WTC11 (cell line): ENCODE data around the gene ABCB4. TPM values are rescaled to one million over a fixed set of nuclear protein-coding genes. Genes with fewer than 3 reads are reported as not detected.

ENCODE experiments used
- ATAC-seq: fragments of 200-7000 bp; cut with Tn5 transposase; 2 replicates; pipeline ENCODE4 v1.10.0; 2021; ENCODE audit warnings: mild to moderate bottlenecking, moderate library complexity
- Bru-seq: library from RNA; stranded (reverse); fragments of 400-500 nt; gene quantifications from one replicate; lab custom pipeline; 2021; lab: Mats Ljungman, UMichigan
- CTCF ChIA-PET: fragments of 300-600 bp; sonication (Branson Sonifier 250); formaldehyde crosslinking; loops from one replicate; lab custom pipeline; 2021; ENCODE audit warnings: antibody characterized with exemption; lab: Charles Lee
- POLR2A ChIA-PET: fragments of 350-600 bp; sonication (Branson Sonifier 250); formaldehyde crosslinking; loops from one replicate; lab custom pipeline; 2021; ENCODE audit warnings: antibody characterized with exemption; lab: Charles Lee
- DNase-seq: peaks from one replicate; pipeline ENCODE4 v3.0.0; 2021; ENCODE audit warnings: low spot score
- H3K27ac Mint-ChIP-seq: 2 replicates; pipeline ENCODE4 v1.8.0; 2021; ENCODE audit warnings: mixed read lengths
- H3K27me3 Mint-ChIP-seq: 2 replicates; pipeline ENCODE4 v1.8.0; 2021; ENCODE audit warnings: low read depth, mild to moderate bottlenecking, moderate library complexity, mixed read lengths
- H3K36me3 Mint-ChIP-seq: 2 replicates; pipeline ENCODE4 v1.8.0; 2021; ENCODE audit warnings: mixed read lengths
- H3K4me1 Mint-ChIP-seq: 2 replicates; pipeline ENCODE4 v1.8.0; 2022; ENCODE audit warnings: mixed read lengths
- H3K4me3 Mint-ChIP-seq: 2 replicates; pipeline ENCODE4 v1.8.0; 2021; ENCODE audit warnings: mild to moderate bottlenecking, moderate library complexity, mixed read lengths
- H3K9me3 Mint-ChIP-seq: 2 replicates; pipeline ENCODE4 v1.8.0; 2021; ENCODE audit warnings: mixed read lengths
- AR ChIP-seq: fragments of 250-450 bp; sonication (Bioruptor Pico); IDR thresholded peaks from 2 replicates; pipeline ENCODE4 v1.9.0; 2021; ENCODE audit warnings: mild to moderate bottlenecking
- CREM ChIP-seq: sonication (generic); formaldehyde crosslinking; IDR thresholded peaks from 2 replicates; pipeline ENCODE4 v1.8.1; 2022; ENCODE audit warnings: mild to moderate bottlenecking, missing genetic modification reagents, moderate library complexity
- ELF4 ChIP-seq: sonication (generic); formaldehyde crosslinking; IDR thresholded peaks from 2 replicates; pipeline ENCODE4 v1.8.1; 2022; ENCODE audit warnings: low read depth, mild to moderate bottlenecking, moderate library complexity, missing genetic modification reagents
- KAT7 ChIP-seq: sonication (generic); formaldehyde crosslinking; IDR thresholded peaks from 2 replicates; pipeline ENCODE4 v1.8.1; 2023; ENCODE audit warnings: missing genetic modification reagents, mild to moderate bottlenecking, borderline replicate concordance
- NR1H2 ChIP-seq: sonication (generic); formaldehyde crosslinking; IDR thresholded peaks from 2 replicates; pipeline ENCODE4 v1.9.0; 2021; ENCODE audit warnings: mild to moderate bottlenecking, moderate library complexity, missing genetic modification reagents
- NR3C1 ChIP-seq: sonication (generic); formaldehyde crosslinking; conservative IDR thresholded peaks from 2 replicates; pipeline ENCODE4 v1.8.1; 2023; ENCODE audit warnings: low read depth, mild to moderate bottlenecking, missing genetic modification reagents
- TEAD1 ChIP-seq: sonication (generic); formaldehyde crosslinking; IDR thresholded peaks from 2 replicates; pipeline ENCODE4 v1.8.0; 2022; ENCODE audit warnings: mild to moderate bottlenecking, missing genetic modification reagents
- TEAD4 ChIP-seq: sonication (generic); formaldehyde crosslinking; IDR thresholded peaks from 2 replicates; pipeline ENCODE4 v1.8.0; 2022; ENCODE audit warnings: mild to moderate bottlenecking, missing genetic modification reagents
- USF1 ChIP-seq: sonication (generic); formaldehyde crosslinking; IDR thresholded peaks from 2 replicates; pipeline ENCODE4 v1.8.0; 2022; ENCODE audit warnings: mild to moderate bottlenecking, missing genetic modification reagents
- ZNF138 ChIP-seq: sonication (generic); formaldehyde crosslinking; conservative IDR thresholded peaks from 2 replicates; pipeline ENCODE4 v1.8.1; 2022; ENCODE audit warnings: mild to moderate bottlenecking, moderate library complexity, missing genetic modification reagents
- ZNF263 ChIP-seq: sonication (generic); formaldehyde crosslinking; IDR thresholded peaks from 2 replicates; pipeline ENCODE4 v1.8.1; 2022; ENCODE audit warnings: low read depth, mild to moderate bottlenecking, moderate library complexity, missing genetic modification reagents
- ZNF416 ChIP-seq: fragments of 250-450 bp; sonication (Bioruptor Pico); IDR thresholded peaks from 2 replicates; pipeline ENCODE4 v1.9.0; 2021; ENCODE audit warnings: mild to moderate bottlenecking, inconsistent platforms
- ZNF425 ChIP-seq: fragments of 250-450 bp; sonication (Bioruptor Pico); conservative IDR thresholded peaks from 2 replicates; pipeline ENCODE4 v1.9.0; 2021; ENCODE audit warnings: mild to moderate bottlenecking
- long read RNA-seq, 3 experiments: library from RNA in 1 of 3; library from capped mRNA in 1 of 3; library from polyadenylated mRNA in 1 of 3; unstranded in 2 of 3; stranded (forward) in 1 of 3; transcript quantifications; one replicate each; pipeline ENCODE4 v2.0.0, GENCODE V29; 2021
- total RNA-seq: library from RNA; stranded (reverse); gene quantifications from 3 replicates; pipeline ENCODE4 v1.2.3, GENCODE V29; 2021
- TF ChIP-seq, protein P1 (sequence below): fragments of 250-450 bp; sonication (Bioruptor Pico); IDR thresholded peaks from 2 replicates; pipeline ENCODE4 v1.8.0; 2021; ENCODE audit warnings: mild to moderate bottlenecking
- TF ChIP-seq, protein P2 (sequence below): fragments of 250-450 bp; sonication (Bioruptor Pico); IDR thresholded peaks from 2 replicates; pipeline ENCODE4 v1.9.0; 2021; ENCODE audit warnings: mild to moderate bottlenecking, borderline replicate concordance
- TF ChIP-seq, protein P3 (sequence below): fragments of 250-450 bp; sonication (Bioruptor Pico); IDR thresholded peaks from 2 replicates; pipeline ENCODE4 v1.9.0; 2021; ENCODE audit warnings: moderate library complexity, mild to moderate bottlenecking, inconsistent platforms, borderline replicate concordance

ABCB4 gene
- total RNA-seq (0.71 to 1.2 TPM (median 1.1 TPM) in 3 replicates), Bru-seq, nascent RNA (percentile 30 among the genes with signal in this experiment)
- long read RNA-seq, experiment 1, full-length matches to known transcripts: 3 of 8 reads
- long read RNA-seq, experiment 1, partial matches to known transcripts: 2 of 8 reads
- long read RNA-seq, experiment 1, other reads (novel, unspliced or antisense): 3 of 8 reads
- long read RNA-seq, experiment 2, partial matches to known transcripts: 1 of 1 reads
- long read RNA-seq, experiment 2, other reads (novel, unspliced or antisense): 0 of 1 reads
- long read RNA-seq, experiment 3, partial matches to known transcripts: 1 of 1 reads
- long read RNA-seq, experiment 3, other reads (novel, unspliced or antisense): 0 of 1 reads

- peak within 1 kb of the TSS; percentile 70 for H3K4me3 Mint-ChIP-seq
- H3K27ac Mint-ChIP-seq: no peak within 1 kb of the TSS
- ChIA-PET CTCF (interaction anchor here (0.6 kb wide), 2 partner anchors 9 to 163 kb away, joined by 3 read pairs; no protein-coding TSS in a partner anchor), POLR2A (no interaction called here)
- ATAC-seq: peak; percentile 72
- H3K36me3 Mint-ChIP-seq: no peaks in the 10 kb centered on the region; the same call in 1 of the 2 replicates
- DNase-seq: peak; percentile 15
- TF ChIP-seq KAT7 (CRISPR knock-in tag) (peak; percentile 59; the same call in 1 of the 2 replicates), TEAD1 (CRISPR knock-in tag) (no peak)
- TF ChIP-seq, all 79 proteins: peak for 1
- Mint-ChIP-seq H3K9me3 (no peaks in the 10 kb centered on the region), H3K4me1 (peaks cover 14% of the 10 kb centered on the region), H3K27me3 (peaks cover 34% of the 10 kb centered on the region)
Observed at GRCh38 chr7:87475359-87476178, at the start of gene ABCB4. Gene ABCB4 (minus strand): TSS chr7:87475680. CDS start chr7:87475465, 215 bp downstream.

- ChIA-PET CTCF (no interaction called here), POLR2A (no interaction called here)
- peaks cover 10% of the 10 kb centered on the region; the same call in 1 of the 2 replicates for H3K9me3 Mint-ChIP-seq
Observed at GRCh38 chr7:87518735-87519134, 43.3 kb upstream of the ABCB4 start.

DNA sequence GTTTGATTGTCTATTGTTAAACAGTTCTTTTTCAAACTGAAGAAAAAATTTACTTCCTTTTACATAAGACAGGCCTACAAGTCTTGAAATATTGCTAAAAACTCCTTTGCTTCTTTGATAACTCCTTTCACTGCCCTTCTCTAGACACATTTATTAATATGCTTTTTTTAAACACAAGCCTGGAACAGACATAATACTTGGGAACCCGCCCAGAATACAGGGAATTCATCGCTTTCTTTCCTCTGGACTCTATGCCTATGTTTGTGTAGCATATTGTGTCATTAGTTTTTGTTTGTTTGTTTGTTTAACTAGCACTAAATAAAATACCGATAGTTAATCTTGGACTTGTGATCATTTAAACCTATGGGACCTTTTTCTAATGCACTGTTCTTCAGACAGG, 42.4 kb upstream of the ABCB4 start:
- Mint-ChIP-seq H3K4me1 (peaks cover 12% of the 10 kb centered on the region), H3K27ac (no peak overlapping the region), H3K4me3 (no peak overlapping the region), H3K36me3 (no peaks in the 10 kb centered on the region), H3K27me3 (no peaks in the 10 kb centered on the region), H3K9me3 (peaks cover 10% of the 10 kb centered on the region; the same call in 1 of the 2 replicates)
- CTCF ChIA-PET: no interaction called here
- ATAC-seq: no peak
- DNase-seq: no peak
- POLR2A ChIA-PET: no interaction called here
- TF ChIP-seq USF1 (no peak), NR3C1 (CRISPR knock-in tag) (no peak), ZNF425 (CRISPR knock-in tag) (no peak), ZNF138 (CRISPR knock-in tag) (no peak), TEAD4 (CRISPR knock-in tag) (no peak), AR (CRISPR knock-in tag) (no peak), ZNF416 (CRISPR knock-in tag) (no peak), CREM (no peak)
- TF ChIP-seq, protein P1, sequence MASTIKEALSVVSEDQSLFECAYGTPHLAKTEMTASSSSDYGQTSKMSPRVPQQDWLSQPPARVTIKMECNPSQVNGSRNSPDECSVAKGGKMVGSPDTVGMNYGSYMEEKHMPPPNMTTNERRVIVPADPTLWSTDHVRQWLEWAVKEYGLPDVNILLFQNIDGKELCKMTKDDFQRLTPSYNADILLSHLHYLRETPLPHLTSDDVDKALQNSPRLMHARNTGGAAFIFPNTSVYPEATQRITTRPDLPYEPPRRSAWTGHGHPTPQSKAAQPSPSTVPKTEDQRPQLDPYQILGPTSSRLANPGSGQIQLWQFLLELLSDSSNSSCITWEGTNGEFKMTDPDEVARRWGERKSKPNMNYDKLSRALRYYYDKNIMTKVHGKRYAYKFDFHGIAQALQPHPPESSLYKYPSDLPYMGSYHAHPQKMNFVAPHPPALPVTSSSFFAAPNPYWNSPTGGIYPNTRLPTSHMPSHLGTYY (CRISPR knock-in tag): no peak
- TF ChIP-seq, protein P2, sequence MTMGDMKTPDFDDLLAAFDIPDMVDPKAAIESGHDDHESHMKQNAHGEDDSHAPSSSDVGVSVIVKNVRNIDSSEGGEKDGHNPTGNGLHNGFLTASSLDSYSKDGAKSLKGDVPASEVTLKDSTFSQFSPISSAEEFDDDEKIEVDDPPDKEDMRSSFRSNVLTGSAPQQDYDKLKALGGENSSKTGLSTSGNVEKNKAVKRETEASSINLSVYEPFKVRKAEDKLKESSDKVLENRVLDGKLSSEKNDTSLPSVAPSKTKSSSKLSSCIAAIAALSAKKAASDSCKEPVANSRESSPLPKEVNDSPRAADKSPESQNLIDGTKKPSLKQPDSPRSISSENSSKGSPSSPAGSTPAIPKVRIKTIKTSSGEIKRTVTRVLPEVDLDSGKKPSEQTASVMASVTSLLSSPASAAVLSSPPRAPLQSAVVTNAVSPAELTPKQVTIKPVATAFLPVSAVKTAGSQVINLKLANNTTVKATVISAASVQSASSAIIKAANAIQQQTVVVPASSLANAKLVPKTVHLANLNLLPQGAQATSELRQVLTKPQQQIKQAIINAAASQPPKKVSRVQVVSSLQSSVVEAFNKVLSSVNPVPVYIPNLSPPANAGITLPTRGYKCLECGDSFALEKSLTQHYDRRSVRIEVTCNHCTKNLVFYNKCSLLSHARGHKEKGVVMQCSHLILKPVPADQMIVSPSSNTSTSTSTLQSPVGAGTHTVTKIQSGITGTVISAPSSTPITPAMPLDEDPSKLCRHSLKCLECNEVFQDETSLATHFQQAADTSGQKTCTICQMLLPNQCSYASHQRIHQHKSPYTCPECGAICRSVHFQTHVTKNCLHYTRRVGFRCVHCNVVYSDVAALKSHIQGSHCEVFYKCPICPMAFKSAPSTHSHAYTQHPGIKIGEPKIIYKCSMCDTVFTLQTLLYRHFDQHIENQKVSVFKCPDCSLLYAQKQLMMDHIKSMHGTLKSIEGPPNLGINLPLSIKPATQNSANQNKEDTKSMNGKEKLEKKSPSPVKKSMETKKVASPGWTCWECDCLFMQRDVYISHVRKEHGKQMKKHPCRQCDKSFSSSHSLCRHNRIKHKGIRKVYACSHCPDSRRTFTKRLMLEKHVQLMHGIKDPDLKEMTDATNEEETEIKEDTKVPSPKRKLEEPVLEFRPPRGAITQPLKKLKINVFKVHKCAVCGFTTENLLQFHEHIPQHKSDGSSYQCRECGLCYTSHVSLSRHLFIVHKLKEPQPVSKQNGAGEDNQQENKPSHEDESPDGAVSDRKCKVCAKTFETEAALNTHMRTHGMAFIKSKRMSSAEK: no peak

More at GRCh38 chr7:87518735-87519134, 43.3 kb upstream of the ABCB4 start:
- Mint-ChIP-seq H3K4me3 (no peak overlapping the region), H3K27me3 (no peaks in the 10 kb centered on the region), H3K36me3 (no peaks in the 10 kb centered on the region), H3K27ac (no peak overlapping the region), H3K4me1 (peaks cover 12% of the 10 kb centered on the region)
- no peak for DNase-seq
- ATAC-seq: no peak
- TF ChIP-seq ELF4 (CRISPR knock-in tag) (no peak), ZNF263 (CRISPR knock-in tag) (no peak), NR1H2 (CRISPR knock-in tag) (no peak)
- TF ChIP-seq, protein P3, sequence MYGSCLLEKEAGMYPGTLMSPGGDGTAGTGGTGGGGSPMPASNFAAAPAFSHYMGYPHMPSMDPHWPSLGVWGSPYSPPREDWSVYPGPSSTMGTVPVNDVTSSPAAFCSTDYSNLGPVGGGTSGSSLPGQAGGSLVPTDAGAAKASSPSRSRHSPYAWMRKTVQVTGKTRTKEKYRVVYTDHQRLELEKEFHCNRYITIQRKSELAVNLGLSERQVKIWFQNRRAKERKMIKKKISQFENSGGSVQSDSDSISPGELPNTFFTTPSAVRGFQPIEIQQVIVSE (CRISPR knock-in tag): no peak
